Kidney tubule cell (primary cell): ENCODE results near the gene CNNM3.
"Not testable (repeated sequence)": the region's sequence is repeated elsewhere in the genome, so short reads cannot be mapped to it uniquely, and the experiment has no call there.

Experiments
- DNase-seq: peaks from one replicate; pipeline ENCODE4 v3.0.0-alpha.2; 2018; ENCODE audit warnings: low spot score

The CNNM3 gene

GRCh38 chr2:96841701-96842495 lies 25.8 kb downstream of the CNNM3 start:
- DNase-seq: no peak

DNA sequence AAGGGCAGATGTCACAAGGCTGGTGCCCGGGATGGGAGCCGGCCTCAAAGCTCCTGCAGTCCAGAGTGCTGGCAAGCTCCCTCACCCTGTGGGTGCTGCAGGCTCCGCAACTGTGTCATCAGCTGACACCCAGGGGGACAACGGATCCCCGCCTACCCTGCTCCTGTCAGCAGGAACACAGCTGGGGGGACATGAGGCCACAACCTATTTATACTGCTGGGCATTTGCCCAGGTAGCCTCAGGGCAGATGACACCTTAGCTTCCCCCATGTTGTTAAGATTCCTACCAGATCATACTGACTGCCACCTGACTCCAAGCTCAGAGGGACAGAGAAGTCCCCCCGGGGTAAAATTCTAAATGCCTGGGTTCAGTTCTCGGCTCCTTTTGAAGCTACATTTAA lies 26.5 kb downstream of the CNNM3 start:
- no peak for DNase-seq

DNA sequence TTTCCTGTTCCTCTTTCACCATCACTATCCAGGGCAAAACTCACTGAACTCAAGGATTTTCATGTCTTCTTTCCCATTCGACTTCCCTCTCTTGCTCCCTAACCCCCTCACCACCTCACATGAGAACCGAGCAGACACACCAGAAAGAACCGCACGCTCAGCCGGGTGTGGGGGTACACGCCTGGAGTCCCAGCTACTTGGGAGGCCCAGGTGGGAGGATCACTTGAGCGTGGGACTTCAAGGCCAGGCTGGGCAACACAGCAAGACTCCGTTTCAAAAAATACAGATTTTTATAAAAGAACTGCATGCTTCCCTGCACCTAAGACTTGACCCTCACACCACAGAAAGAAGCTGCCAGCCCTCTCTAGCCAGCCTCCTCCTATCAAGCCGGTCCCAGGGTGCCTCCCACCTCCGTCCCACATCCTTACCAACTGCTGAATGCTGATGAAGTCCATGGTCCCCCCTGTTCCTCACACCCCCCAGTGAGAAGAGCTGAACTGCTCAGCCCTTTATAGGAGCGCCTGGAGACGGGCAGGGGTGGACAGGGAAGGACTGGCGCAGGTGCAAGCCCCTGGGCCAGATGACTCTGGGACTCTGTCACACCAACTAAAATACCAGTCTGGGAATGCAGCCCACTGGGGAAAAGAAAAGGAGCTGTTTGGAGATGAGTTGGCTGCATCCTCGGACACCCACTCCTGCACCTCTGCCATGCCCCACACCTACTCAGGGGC lies 27.6 kb downstream of the CNNM3 start, which contains the start of gene ANKRD23:
TSS of gene ANKRD23 (minus strand) at position 484 of the 731 bp plus-strand sequence. CDS start at position 455, 29 bp downstream.
- no peak for DNase-seq

- DNase-seq: no peak
Observed at GRCh38 chr2:96844405-96844808, 28.3 kb downstream of the CNNM3 start.

- DNase-seq: no peak
Observed at GRCh38 chr2:96846825-96847224, 30.8 kb downstream of the CNNM3 start.

- no peak for DNase-seq
Observed at GRCh38 chr2:96847586-96847985, 31.5 kb downstream of the CNNM3 start.

GRCh38 chr2:96848264-96848663 lies 32.2 kb downstream of the CNNM3 start:
- DNase-seq: no peak

DNA sequence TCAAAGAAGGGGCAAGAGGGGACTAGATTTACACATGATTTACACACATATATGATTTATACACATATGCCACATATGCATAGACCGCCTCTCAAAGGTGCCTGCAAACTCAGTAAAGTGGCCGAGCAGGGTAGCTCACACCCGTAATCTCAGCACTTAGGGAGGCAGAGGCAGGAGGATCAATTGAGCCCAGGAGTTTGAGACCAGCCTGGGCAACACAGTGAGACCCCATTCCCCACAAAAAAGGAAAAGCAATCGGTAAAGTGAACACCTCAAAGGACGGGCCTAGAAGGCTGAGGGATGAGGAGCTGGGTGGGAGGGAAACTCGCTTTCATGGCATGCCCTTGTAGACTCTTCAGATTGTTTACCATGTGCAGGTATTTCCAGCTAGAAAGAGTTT lies 36.6 kb downstream of the CNNM3 start:
- no peak for DNase-seq

DNA sequence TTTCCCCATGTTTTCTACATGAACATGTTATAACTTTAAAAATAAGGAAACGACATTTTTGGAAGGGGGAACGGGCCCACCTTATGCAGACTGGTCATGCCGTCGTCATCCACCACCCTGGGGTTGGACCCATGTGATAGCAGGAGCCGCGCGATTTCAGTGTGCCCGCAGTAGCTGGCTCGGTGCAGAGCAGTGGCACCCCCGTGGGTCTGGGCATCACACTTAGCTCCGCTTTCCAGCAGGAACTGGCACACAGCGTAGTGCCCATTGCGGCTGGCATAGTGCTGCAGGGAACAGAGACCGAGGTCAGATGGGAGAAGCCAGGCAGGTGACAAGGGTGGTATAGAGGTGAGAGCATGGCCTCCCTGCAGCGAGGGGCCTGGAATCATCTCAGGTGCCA lies 37.3 kb downstream of the CNNM3 start:
- DNase-seq: no peak

GRCh38 chr2:96856776-96857666 lies 41.0 kb downstream of the CNNM3 start:
- peak; percentile 53 for DNase-seq

GRCh38 chr2:96857667-96858372 lies 41.8 kb downstream of the CNNM3 start, which contains the start of gene ANKRD39:
Gene ANKRD39, minus strand, starts transcription at chr2:96858016. Its CDS starts 29 bp downstream, at chr2:96857987.
- DNase-seq: peak; percentile 98

GRCh38 chr2:96859099-96859649 lies 43.1 kb downstream of the CNNM3 start:
- no peak for DNase-seq

DNA sequence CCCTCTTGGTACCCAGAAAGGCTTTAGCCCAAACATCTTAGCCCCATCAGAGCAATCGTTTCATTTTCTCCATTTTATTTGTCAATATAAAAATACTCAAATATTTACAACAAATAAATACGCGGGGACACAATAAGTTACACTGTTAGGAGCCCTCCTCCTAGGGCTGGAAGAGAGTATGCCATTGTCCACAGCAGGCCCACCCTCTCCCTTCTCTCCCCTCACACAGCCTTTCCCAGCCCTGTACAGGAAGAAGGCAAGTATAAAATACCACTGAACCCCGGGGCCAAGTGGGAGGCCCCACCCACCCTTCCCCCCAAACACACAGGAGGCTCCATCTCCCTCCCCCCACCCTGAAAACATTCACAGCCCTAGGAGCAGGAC lies 43.6 kb downstream of the CNNM3 start:
- DNase-seq: no peak

- no peak for DNase-seq
Observed at GRCh38 chr2:96860065-96861029, 44.3 kb downstream of the CNNM3 start.

GRCh38 chr2:96861074-96861473 lies 45.0 kb downstream of the CNNM3 start:
- DNase-seq: no peak

- not testable (repeated sequence) for DNase-seq
Observed at GRCh38 chr2:96863056-96863455, 47.0 kb downstream of the CNNM3 start.

GRCh38 chr2:96863575-96864342 lies 47.7 kb downstream of the CNNM3 start:
- no peak for DNase-seq

GRCh38 chr2:96864343-96865091 lies 48.4 kb downstream of the CNNM3 start:
- no peak for DNase-seq

GRCh38 chr2:96865654-96866053 lies 49.6 kb downstream of the CNNM3 start:
- no peak for DNase-seq
